ENCODE results near the gene SLC17A4.

- TF ChIP-seq POLR2A (IDR thresholded peaks at IDR 0.05) (no peak), CTCF (IDR thresholded peaks at IDR 0.05) (no peak)
These were observed 3.5 kb downstream of the SLC17A4 start for GRCh38 chr6:25757936-25758642.

Data from Peyer's patch (tissue), 4 donors.